Lower lobe of right lung (tissue), 2 donors: ENCODE measurements around the gene GFRA4. TPM values are rescaled to one million over a fixed set of nuclear protein-coding genes. Genes with fewer than 3 reads are reported as not detected.

ENCODE experiments used
- ATAC-seq, 2 donors: fragments of 200-7000 bp; cut with Tn5 transposase; one replicate each; pipeline ENCODE4 v1.9.1; 2020 to 2022; ENCODE audit warnings: mild to moderate bottlenecking in 2 of 2, moderate library complexity in 2 of 2
- DNase-seq: peaks from one replicate; pipeline ENCODE4 v3.0.0-alpha.2; 2020
- H3K27ac ChIP-seq: fragments of 200-600 bp; one replicate; pipeline ENCODE4 v1.8.0; 2022
- H3K27me3 ChIP-seq: fragments of 200-600 bp; one replicate; pipeline ENCODE4 v1.8.0; 2022; ENCODE audit warnings: low read depth
- H3K36me3 ChIP-seq: fragments of 200-600 bp; one replicate; pipeline ENCODE4 v1.8.0; 2022; ENCODE audit warnings: mild to moderate bottlenecking
- H3K4me1 ChIP-seq: fragments of 200-600 bp; one replicate; pipeline ENCODE4 v1.8.0; 2022
- H3K4me3 ChIP-seq: fragments of 200-600 bp; one replicate; pipeline ENCODE4 v1.8.0; 2022; ENCODE audit warnings: mild to moderate bottlenecking
- H3K9me3 ChIP-seq: fragments of 200-600 bp; one replicate; pipeline ENCODE4 v1.8.0; 2022
- CTCF ChIP-seq: fragments of 200-600 bp; IDR thresholded peaks from one replicate; pipeline ENCODE4 v1.8.0; 2022; ENCODE audit warnings: antibody characterized with exemption, mild to moderate bottlenecking
- intact Hi-C: fragments of 100-400 bp; cut with DNase I; formaldehyde crosslinking; loops from one replicate; pipeline ENCODE4 v1.11.0; 2022
- total RNA-seq: library from RNA; stranded (reverse); fragmentation: NEBNext Ultra II Directional; extraction: Animal tissue kit (Norgen Biotek cat#: 25700); gene quantifications from one replicate; pipeline ENCODE4 v1.2.1, GENCODE V29; 2021
- donor health status: DM: no; HTN: yes; CAD: no; lungs with severe emphysema.

The GFRA4 gene
- total RNA-seq, 1 donor from 2014 or later: not detected

GRCh38 chr20:3702611-3703391 lies 39.6 kb upstream of the GFRA4 start:
- no peaks in the 10 kb centered on the region for H3K9me3 ChIP-seq
- ATAC-seq: no peak
- no peak overlapping the region for H3K4me3 ChIP-seq
- intact Hi-C loops: no loop called here
- H3K27me3 ChIP-seq: no peaks in the 10 kb centered on the region
- no peaks in the 10 kb centered on the region for H3K4me1 ChIP-seq
- no peak for DNase-seq
- H3K36me3 ChIP-seq: peaks cover 4% of the 10 kb centered on the region
- no peak for TF ChIP-seq CTCF
- no peak overlapping the region for H3K27ac ChIP-seq

- TF ChIP-seq CTCF: no peak
- Histone ChIP-seq H3K4me1 (no peaks in the 10 kb centered on the region), H3K9me3 (no peaks in the 10 kb centered on the region), H3K27me3 (no peaks in the 10 kb centered on the region), H3K27ac (no peak overlapping the region), H3K4me3 (no peak overlapping the region), H3K36me3 (peaks cover 4% of the 10 kb centered on the region)
- no peak for ATAC-seq
- peak; percentile 26 for DNase-seq
- intact Hi-C loops: no loop called here
Observed at GRCh38 chr20:3701061-3701998, 38.1 kb upstream of the GFRA4 start.

GRCh38 chr20:3699037-3699436 lies 35.8 kb upstream of the GFRA4 start:
- H3K27me3 ChIP-seq: no peaks in the 10 kb centered on the region
- H3K4me3 ChIP-seq: no peak overlapping the region
- no peaks in the 10 kb centered on the region for H3K4me1 ChIP-seq
- no peak overlapping the region for H3K27ac ChIP-seq
- intact Hi-C loops: no loop called here
- ATAC-seq: no peak
- peaks cover 4% of the 10 kb centered on the region for H3K36me3 ChIP-seq
- no peak for DNase-seq
- TF ChIP-seq CTCF: no peak
- H3K9me3 ChIP-seq: no peaks in the 10 kb centered on the region

GRCh38 chr20:3698591-3699001 lies 35.4 kb upstream of the GFRA4 start:
- ATAC-seq: no peak
- H3K27me3 ChIP-seq: no peaks in the 10 kb centered on the region
- no peaks in the 10 kb centered on the region for H3K9me3 ChIP-seq
- no peaks in the 10 kb centered on the region for H3K4me1 ChIP-seq
- no peak for TF ChIP-seq CTCF
- intact Hi-C loops: no loop called here
- no peak overlapping the region for H3K27ac ChIP-seq
- DNase-seq: no peak
- H3K36me3 ChIP-seq: peaks cover 4% of the 10 kb centered on the region
- H3K4me3 ChIP-seq: no peak overlapping the region

GRCh38 chr20:3697588-3698305 lies 34.5 kb upstream of the GFRA4 start:
- peaks cover 4% of the 10 kb centered on the region for H3K36me3 ChIP-seq
- H3K27me3 ChIP-seq: no peaks in the 10 kb centered on the region
- DNase-seq (no peak), ATAC-seq (no peak)
- H3K9me3 ChIP-seq: no peaks in the 10 kb centered on the region
- H3K4me3 ChIP-seq: no peak overlapping the region
- intact Hi-C loops: no loop called here
- TF ChIP-seq CTCF: no peak
- no peaks in the 10 kb centered on the region for H3K4me1 ChIP-seq
- no peak overlapping the region for H3K27ac ChIP-seq
